GM18505 (cell line): ENCODE data around the gene KY.

Source experiments
- ATAC-seq: cut with Tn5 transposase; IDR thresholded peaks from one replicate; pipeline ENCODE4 v1.9.1; 2021; ENCODE audit not compliant: unreplicated experiment
- POLR2A ChIP-seq: IDR thresholded peaks from 4 replicates; pipeline ENCODE4 v1.6.1; 2011; ENCODE audit warnings: borderline replicate concordance; ENCODE audit not compliant: insufficient read depth, insufficient read length; ENCODE audit errors: extremely low read depth

Gene KY

DNA sequence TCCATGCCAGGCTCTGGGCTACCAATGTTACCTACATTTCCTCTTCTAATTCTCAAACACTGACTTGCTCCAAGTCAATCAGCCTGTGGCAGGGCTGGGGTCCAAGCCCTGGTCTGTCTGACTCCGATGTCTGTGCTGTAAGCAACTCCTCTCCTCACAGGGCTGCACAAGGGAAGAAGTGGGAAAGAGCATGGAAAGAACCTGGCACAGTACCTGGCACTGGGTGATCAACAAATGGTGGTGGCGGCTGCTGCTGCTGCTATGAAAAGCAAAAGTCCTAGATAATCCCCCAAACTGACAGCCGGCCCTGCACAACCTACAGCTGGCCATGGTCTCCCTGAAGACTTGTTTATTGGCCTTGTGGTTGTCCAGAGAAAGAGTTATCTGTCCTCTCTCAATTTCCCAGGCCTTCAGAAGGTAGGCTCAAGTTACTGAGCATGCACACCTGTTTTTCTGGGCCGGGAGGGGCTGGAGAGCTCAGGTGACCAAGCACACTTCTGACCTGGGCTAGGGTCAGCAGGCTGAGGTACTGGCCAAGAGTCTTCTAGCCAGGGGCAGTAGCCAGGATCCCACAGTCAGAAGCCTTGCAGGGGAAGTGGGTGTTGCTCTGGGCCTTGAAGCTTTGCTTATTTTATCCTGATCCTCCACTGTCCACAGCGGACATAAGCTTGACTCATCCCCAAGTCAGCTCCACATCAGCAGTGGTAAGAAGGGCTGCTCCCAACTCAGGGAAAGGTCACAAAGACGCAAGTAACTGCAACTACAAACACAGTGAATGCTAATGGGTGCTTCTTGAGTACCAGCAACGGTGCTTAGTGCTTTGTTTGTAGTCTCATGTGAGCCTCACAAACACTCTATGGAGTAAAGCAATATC, 35.3 kb upstream of the KY start:
- TF ChIP-seq POLR2A = no peak
- ATAC-seq = no peak

DNA sequence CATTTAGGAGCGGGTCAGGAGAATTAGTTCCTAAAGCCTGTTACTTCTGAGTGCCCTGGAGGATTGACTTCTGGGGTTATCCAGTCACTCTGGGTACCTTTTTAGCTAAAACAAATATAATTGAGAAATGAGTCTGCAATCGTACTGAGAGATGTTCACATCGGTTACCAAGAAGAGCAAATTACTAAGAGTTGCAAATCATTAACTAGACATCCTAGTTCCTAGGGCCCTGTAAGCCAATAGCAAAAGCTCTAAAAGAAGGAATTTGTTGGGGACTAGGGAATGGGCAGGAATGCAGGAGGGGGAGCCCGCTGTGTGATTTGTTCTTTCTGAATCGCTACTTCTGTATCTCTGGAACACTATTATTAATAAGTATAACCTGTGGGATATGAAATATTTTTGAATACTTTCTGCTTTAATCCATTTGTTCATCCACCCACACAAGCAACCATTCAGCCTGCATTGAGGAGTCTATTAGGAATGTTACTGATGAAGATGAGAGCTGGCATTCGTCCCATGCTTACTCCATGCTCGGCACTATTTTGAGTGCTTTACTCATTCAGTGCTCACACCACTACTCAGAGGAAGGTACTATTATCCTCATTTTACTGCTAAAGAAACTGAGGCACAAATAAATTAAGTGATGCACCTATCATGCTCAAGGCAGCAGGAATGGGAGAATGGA, 31.5 kb upstream of the KY start:
- no peak for TF ChIP-seq POLR2A
- ATAC-seq = no peak

DNA sequence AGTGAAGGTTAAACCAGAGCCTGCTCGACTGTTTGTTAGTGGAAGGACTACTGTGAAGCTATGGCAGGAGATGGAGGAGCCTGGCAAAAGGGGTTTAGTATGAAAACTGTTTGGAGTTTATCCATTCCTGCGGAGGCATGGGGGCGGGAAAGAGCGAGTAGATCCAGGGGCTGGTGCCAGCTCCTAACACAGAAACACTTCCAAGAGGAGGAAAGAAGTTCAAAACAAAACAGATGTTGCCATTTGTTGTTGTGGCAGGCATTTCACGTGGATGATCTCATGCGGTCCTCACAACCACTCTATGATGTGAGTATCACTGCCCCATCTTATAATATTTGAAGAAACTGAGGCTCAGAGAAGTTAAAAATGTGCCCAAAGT, 30.7 kb upstream of the KY start:
- ATAC-seq = no peak
- TF ChIP-seq POLR2A = no peak

DNA sequence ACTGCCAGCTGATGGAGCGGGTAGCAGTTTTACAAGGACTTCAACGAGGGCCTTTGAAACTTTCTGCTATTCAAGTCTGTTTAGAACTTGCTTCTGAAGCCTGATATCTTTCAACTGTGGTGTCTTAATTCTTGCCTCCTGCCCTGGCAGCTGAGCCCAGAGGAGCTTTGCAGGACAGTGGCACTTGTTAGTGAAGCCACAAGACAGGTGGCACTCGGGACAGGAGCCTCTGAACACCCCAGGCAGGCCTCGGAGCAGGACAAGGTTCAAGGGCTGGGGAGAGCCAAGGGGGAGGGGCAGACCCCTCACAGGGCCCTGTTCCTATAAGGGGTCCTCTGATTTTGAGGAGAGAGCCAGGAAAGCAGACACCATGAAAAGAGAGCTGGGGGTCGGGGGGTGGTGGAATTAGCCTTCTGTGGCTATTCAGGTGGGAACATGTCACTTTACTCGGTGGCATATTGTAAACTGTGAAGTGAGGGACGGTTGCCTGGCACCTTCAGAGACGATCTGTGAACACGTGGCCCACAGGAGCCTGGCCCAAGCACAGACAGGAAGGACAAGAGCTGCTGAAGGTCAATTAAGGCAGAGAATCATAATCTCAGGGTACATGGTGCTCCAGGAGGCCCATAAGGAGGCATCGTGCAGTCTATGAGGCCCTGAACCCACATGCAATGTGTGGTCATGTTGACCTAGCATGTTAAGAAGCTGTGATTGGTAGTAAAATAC, 30.1 kb upstream of the KY start:
- no peak for ATAC-seq
- TF ChIP-seq POLR2A = no peak

DNA sequence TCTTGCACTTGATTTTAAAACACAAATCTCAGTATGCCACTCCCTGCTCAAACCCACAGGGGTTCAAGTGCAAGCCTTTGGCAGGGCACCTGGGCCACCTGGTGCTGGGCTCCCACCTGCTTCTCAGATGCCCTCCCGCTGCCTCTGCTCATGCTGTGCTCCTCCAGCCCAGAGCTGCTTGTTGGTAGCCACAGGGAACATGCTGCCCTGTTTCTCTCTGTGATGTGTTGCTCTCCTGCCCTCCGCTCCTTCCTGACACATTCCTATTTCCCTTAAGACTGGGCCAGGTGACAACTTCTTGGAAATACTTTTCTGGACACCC, 27.1 kb upstream of the KY start:
- ATAC-seq = no peak
- TF ChIP-seq POLR2A = no peak

DNA sequence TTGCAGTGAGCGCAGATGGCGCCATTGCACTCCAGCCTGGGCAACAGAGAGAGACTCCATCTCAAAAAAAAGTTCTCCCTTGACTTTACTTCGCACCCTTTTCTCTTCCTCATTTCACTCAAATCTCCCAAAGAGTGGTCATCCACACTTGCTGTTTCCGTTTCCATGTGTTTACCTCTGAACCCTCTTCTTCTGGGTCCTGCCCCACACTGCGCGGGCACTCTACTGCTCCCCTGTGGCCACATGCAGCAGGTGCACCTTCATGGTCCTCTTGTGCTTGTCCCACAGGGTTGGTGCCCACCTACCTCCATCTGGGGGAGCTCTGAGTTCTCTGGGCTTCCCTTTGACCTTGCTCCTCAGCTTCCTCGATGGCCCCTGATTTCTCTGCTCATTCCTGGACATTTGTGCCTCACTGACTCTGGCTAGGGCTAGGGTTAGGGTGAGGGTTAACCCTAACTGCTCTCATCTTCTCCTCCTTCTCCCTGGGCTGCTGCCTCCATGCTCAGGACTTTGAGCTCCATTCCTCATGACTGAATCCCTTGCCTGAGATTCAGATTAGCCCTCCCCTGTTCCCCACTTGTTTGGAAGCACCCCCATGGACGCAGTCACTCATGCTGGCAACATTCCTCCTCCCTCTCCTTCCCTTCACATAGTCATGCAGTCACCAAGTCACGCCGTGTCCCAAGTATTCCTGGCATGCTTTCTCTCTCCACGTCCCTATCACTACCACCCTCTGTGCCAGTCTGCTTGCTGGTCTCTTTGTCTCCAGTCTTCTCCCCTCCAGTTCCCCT, 26.6 kb upstream of the KY start:
- no peak for TF ChIP-seq POLR2A
- no peak for ATAC-seq

DNA sequence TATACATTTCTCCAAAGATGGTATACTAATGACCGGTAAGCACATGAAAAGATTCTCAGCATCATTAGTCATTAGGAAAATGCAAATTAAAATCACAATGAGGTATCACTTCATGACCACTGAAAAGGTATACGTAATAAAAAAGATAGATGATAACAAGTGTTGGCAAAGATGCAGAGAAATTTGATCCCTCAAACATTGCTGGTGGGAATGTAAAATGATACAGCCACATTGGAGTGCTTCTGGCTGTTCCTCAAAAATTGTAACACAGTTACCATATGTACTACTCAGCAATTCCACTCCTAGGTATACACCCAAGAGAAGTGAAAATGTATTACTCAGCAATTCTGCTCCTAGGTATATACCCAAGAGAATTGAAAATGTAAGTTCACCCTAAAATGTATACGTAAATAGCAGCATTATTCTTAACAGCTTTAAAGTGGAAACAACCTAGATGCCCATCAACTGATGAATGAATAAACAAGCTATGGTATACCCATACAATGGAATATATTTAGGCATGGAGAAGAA, 25.0 kb upstream of the KY start:
- no peak for ATAC-seq
- no peak for TF ChIP-seq POLR2A

DNA sequence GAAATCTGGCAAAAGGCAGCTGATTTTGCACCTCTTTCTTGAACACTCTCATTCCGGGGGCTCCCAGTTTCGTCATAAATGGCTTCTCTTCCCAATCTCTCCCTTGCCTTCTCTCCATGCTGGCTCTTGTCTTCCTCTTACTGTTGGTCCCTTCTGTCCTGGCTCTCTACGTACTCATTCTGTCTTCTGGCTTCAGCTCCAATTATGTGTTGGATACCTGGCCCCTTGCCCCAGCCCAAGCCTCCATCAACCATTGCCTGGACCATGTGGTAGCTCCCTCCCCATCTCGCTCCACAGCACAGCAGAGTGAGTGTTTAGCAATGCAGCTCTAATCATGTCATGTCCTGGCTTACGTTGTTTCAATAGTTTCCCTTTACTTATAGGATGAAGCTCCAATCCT, 21.7 kb upstream of the KY start:
- ATAC-seq = no peak
- TF ChIP-seq POLR2A = no peak

DNA sequence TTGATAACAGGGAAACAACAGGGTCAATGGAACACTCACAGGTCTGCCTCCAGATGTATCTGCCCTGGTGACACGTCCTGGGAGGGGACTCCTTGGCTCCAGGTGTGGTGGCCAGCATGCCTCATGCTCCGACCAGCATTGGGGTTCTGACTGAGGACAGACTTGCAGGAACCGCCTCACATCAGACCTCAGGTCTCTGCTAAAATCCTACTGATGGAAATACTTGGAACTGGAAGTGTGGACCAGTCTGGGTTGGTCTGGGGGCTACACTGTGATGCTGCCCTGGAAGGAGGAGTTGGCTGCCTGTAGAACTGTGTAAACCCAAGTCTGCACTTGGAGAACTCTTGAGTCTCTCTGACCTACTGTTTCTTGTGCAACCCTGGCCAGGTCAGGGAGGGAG, 17.1 kb upstream of the KY start:
- no peak for ATAC-seq
- TF ChIP-seq POLR2A = no peak

DNA sequence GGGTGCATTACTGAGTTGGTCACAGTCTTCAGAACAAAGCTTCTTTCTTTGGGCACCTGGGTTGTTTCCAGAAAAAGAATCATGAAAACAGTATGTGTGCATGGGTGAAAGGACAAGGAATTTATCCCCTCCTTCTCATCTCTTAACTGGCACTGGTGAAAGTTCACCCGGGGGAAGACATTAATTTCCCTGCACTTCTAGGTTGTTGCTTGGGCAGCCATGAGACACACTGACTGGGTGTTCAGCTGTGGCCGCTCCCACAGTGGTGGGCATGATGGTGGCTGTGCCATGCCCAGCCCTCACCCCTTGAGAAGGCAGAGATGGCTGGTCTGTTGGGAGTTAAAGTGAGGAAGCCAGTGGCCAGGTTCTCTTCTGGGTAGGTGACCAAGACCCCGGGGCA, 16.6 kb upstream of the KY start:
- no peak for TF ChIP-seq POLR2A
- ATAC-seq = no peak

DNA sequence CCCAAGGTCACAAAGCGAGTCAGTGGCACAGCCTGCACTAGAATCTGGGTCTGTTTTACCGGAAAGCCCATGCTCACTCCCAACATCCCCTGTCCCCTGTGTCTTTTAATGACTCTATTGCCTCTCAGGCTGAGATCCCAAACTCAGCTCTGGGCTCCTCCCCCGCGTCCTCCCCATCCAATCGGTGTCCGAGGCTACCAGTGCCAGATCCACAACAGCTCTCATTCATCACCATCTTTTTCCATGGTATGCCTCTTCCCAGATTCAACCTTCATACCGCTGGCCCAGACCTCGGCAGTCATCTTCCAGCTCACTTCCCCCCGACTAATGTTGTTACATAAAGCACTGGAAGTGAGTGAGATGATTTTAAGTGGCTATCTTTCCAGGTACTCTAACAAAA, 16.1 kb upstream of the KY start:
- ATAC-seq = no peak
- no peak for TF ChIP-seq POLR2A

DNA sequence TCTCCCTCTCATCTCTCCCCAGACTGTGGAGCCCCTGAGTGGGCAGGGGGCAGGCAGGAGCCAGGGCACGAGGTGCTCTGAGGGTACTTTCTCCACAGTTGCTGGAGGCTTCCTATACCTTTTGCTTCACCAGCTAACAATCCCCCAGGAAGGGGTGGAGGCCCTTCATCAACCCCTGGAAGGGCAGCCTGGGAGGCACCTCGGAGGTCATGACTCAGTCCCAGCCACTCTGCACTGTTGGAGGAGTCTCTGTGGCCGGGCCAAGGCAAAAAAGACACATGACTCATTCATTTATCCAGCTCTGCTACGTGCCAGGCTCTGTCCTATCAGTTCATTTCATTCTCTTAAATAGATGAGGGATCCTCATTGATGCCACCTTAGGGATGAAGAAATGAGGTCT, 15.6 kb upstream of the KY start:
- ATAC-seq = no peak
- no peak for TF ChIP-seq POLR2A

DNA sequence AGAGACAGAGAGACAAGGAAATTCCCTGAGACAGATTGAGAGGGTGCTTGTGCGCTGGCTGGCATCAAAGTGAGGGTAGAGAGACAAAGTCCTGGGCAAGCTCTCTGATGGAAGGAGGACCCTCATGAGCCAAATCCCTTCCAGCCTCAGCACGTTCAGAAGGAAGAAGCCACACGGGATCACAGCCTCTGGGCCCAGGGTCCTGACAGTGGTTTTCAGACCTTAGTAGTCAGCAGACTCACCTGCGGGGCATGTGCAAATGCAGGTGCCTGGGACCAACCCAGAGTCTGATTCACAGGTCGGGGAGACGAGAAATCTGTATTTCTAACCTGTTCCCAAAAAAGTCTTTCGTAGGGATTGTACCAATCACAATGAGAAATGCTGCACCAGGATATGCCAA, 15.2 kb upstream of the KY start:
- no peak for TF ChIP-seq POLR2A
- no peak for ATAC-seq
